Liver (tissue), 9 donors: ENCODE measurements around the gene LRRC15. TPM values are rescaled to one million over a fixed set of nuclear protein-coding genes. Genes with fewer than 3 reads are reported as not detected.

ENCODE experiments used
- DNase-seq: peaks from one replicate; pipeline ENCODE4 v3.0.0-alpha.2; 2017; ENCODE audit warnings: low spot score
- H3K27ac ChIP-seq, 2 donors: one replicate each; pipeline ENCODE4 v1.7.0; 2013; ENCODE audit warnings: inconsistent platforms in 2 of 2, low read length in 2 of 2, control low read depth in 1 of 2, low read depth in 1 of 2, mild to moderate bottlenecking in 1 of 2
- H3K27me3 ChIP-seq, 4 donors: one replicate each; pipeline versions ENCODE4 v1.6.1 to v1.7.0; 2013; ENCODE audit warnings: low read length in 3 of 4, inconsistent platforms in 1 of 4, mild to moderate bottlenecking in 1 of 4, moderate library complexity in 1 of 4; ENCODE audit not compliant: control insufficient read depth in 4 of 4, insufficient read depth in 4 of 4
- H3K36me3 ChIP-seq, 4 donors: one replicate each; pipeline versions ENCODE4 v1.6.1 to v1.7.0; 2013; ENCODE audit warnings: low read length in 3 of 4, mild to moderate bottlenecking in 3 of 4, low read depth in 1 of 4, moderate library complexity in 1 of 4; ENCODE audit not compliant: control insufficient read depth in 4 of 4, insufficient read depth in 3 of 4
- H3K4me1 ChIP-seq, 4 donors: one replicate each; pipeline versions ENCODE4 v1.6.1 to v1.7.0; 2013; ENCODE audit warnings: low read length in 3 of 4, mild to moderate bottlenecking in 3 of 4, moderate library complexity in 1 of 4; ENCODE audit not compliant: control insufficient read depth in 4 of 4, insufficient read depth in 4 of 4
- H3K4me3 ChIP-seq, 3 donors: one replicate each; pipeline versions ENCODE4 v1.6.1 to v1.7.0; 2013; ENCODE audit warnings: low read length in 3 of 3, control low read depth in 1 of 3, low read depth in 1 of 3, mild to moderate bottlenecking in 1 of 3
- H3K9ac ChIP-seq, 2 donors: one replicate each; pipeline ENCODE4 v1.7.0; 2013; ENCODE audit warnings: low read length in 2 of 2, mild to moderate bottlenecking in 2 of 2, moderate library complexity in 2 of 2, control low read depth in 1 of 2, low read depth in 1 of 2
- H3K9me3 ChIP-seq, 4 donors: one replicate each; pipeline versions ENCODE4 v1.6.1 to v1.7.0; 2013; ENCODE audit warnings: low read length in 3 of 4; ENCODE audit not compliant: control insufficient read depth in 4 of 4
- EGR1 ChIP-seq, 2 donors: IDR thresholded peaks; 2 replicates each; pipeline ENCODE4 v1.6.1; 2016 to 2018; ENCODE audit warnings: antibody characterized with exemption in 2 of 2, low read depth in 2 of 2
- FOXA1 ChIP-seq: IDR thresholded peaks from 2 replicates; pipeline ENCODE4 v1.6.1; 2016; ENCODE audit warnings: antibody characterized with exemption
- FOXA2 ChIP-seq: IDR thresholded peaks from 2 replicates; pipeline ENCODE4 v1.6.1; 2016; ENCODE audit warnings: antibody characterized with exemption
- GABPA ChIP-seq, 2 donors: IDR thresholded peaks in 1 of 2; conservative IDR thresholded peaks in 1 of 2; 2 replicates each; pipeline ENCODE4 v1.6.1; 2016; ENCODE audit warnings: antibody characterized with exemption in 2 of 2, mild to moderate bottlenecking in 1 of 2, moderate library complexity in 1 of 2
- HNF4A ChIP-seq, 2 donors: conservative IDR thresholded peaks; 2 replicates each; pipeline ENCODE4 v1.6.1; 2016; ENCODE audit warnings: antibody characterized with exemption in 2 of 2, mild to moderate bottlenecking in 2 of 2
- HNF4G ChIP-seq: IDR thresholded peaks from 2 replicates; pipeline ENCODE4 v1.6.1; 2016; ENCODE audit warnings: antibody characterized with exemption
- JUND ChIP-seq, 2 donors: IDR thresholded peaks; 2 replicates each; pipeline ENCODE4 v1.6.1; 2016; ENCODE audit warnings: antibody characterized with exemption in 2 of 2
- NR2F2 ChIP-seq: IDR thresholded peaks from 2 replicates; pipeline ENCODE4 v1.6.1; 2016; ENCODE audit warnings: antibody characterized with exemption
- RAD21 ChIP-seq, 2 donors: IDR thresholded peaks; 2 replicates each; pipeline ENCODE4 v1.6.1; 2016; ENCODE audit warnings: antibody characterized with exemption in 2 of 2, mild to moderate bottlenecking in 2 of 2
- RXRA ChIP-seq, 2 donors: IDR thresholded peaks; 2 replicates each; pipeline ENCODE4 v1.6.1; 2017 to 2018; ENCODE audit warnings: antibody characterized with exemption in 2 of 2, mild to moderate bottlenecking in 1 of 2
- SP1 ChIP-seq: IDR thresholded peaks from 2 replicates; pipeline ENCODE4 v1.6.1; 2018; ENCODE audit warnings: antibody characterized with exemption, mild to moderate bottlenecking
- TAF1 ChIP-seq: conservative IDR thresholded peaks from 2 replicates; pipeline ENCODE4 v1.6.1; 2016; ENCODE audit warnings: antibody characterized with exemption, mild to moderate bottlenecking
- YY1 ChIP-seq: IDR thresholded peaks from 2 replicates; pipeline ENCODE4 v1.6.1; 2016; ENCODE audit warnings: antibody characterized with exemption, mild to moderate bottlenecking
- ZBTB33 ChIP-seq: IDR thresholded peaks from 2 replicates; pipeline ENCODE4 v1.6.1; 2016; ENCODE audit warnings: antibody characterized with exemption
- WGBS: extraction: QIAGEN DNeasy Blood & Tissue Kit; methylation state at CpG from one replicate; pipeline ENCODE4 v1.1.7; 2013; 5-methylcytosine and 5-hydroxymethylcytosine counted together
- polyA plus RNA-seq, 2 donors: library from polyadenylated mRNA; stranded (reverse) in 1 of 2; unstranded in 1 of 2; fragments of 200-250 nt in 1 of 2; fragments of >200 nt in 1 of 2; fragmentation: Nextera tagmentation in 1 of 2; extraction: Ambion mirVana in 1 of 2; gene quantifications; one replicate each; pipeline versions ENCODE4 v1.2.1 to v1.2.3, GENCODE V29; 2013 to 2015
- total RNA-seq, 2 donors: library from RNA; depleted of rRNA; stranded (reverse); fragments of >200 nt; gene quantifications; one replicate each; pipeline ENCODE4 v1.2.3, GENCODE V29; 2014
- TF ChIP-seq, protein P1 (sequence below): IDR thresholded peaks from 2 replicates; pipeline ENCODE4 v1.6.1; 2016; ENCODE audit warnings: antibody characterized with exemption
- TF ChIP-seq, protein P2 (sequence below): fragments of 150-350 bp; IDR thresholded peaks from 2 replicates; pipeline ENCODE4 v1.5.1; 2017; ENCODE audit warnings: improper control_type of control experiment, low read depth, low read length; ENCODE audit not compliant: missing input control
- TF ChIP-seq, protein P3 (sequence below): IDR thresholded peaks from 2 replicates; pipeline ENCODE4 v1.6.1; 2016; ENCODE audit warnings: antibody characterized with exemption, mild to moderate bottlenecking
- donor health status: healthy.
- donor health status: healthy.
- donor health status: healthy.
- donor health status: healthy.
- donor health status: healthy.

Gene LRRC15
- total and polyA plus RNA-seq, 4 donors: 0.03 to 0.08 (median 0.05) TPM; not detected in 1

GRCh38 chr3:194381460-194381875 is 11.9 kb upstream of the LRRC15 start:
- TF ChIP-seq YY1: no peak
- no peak for TF ChIP-seq GABPA (IDR thresholded peaks at IDR 0.05 in 1 of 2, conservative IDR thresholded peaks at IDR 0.05 in 1 of 2)
- no peak for TF ChIP-seq HNF4G
- no peak for TF ChIP-seq HNF4A (conservative IDR thresholded peaks at IDR 0.05)
- TF ChIP-seq, protein P1, sequence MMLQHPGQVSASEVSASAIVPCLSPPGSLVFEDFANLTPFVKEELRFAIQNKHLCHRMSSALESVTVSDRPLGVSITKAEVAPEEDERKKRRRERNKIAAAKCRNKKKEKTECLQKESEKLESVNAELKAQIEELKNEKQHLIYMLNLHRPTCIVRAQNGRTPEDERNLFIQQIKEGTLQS: no peak
- no peak for TF ChIP-seq FOXA1
- TF ChIP-seq TAF1: no peak
- TF ChIP-seq JUND (IDR thresholded peaks at IDR 0.05): no peak
- TF ChIP-seq EGR1 (IDR thresholded peaks at IDR 0.05; ENCODE audit: low read depth in 2 of 2): no peak
- TF ChIP-seq SP1: no peak
- TF ChIP-seq, protein P2, sequence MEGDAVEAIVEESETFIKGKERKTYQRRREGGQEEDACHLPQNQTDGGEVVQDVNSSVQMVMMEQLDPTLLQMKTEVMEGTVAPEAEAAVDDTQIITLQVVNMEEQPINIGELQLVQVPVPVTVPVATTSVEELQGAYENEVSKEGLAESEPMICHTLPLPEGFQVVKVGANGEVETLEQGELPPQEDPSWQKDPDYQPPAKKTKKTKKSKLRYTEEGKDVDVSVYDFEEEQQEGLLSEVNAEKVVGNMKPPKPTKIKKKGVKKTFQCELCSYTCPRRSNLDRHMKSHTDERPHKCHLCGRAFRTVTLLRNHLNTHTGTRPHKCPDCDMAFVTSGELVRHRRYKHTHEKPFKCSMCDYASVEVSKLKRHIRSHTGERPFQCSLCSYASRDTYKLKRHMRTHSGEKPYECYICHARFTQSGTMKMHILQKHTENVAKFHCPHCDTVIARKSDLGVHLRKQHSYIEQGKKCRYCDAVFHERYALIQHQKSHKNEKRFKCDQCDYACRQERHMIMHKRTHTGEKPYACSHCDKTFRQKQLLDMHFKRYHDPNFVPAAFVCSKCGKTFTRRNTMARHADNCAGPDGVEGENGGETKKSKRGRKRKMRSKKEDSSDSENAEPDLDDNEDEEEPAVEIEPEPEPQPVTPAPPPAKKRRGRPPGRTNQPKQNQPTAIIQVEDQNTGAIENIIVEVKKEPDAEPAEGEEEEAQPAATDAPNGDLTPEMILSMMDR: no peak
- no peak for TF ChIP-seq FOXA2
- TF ChIP-seq ZBTB33: no peak
- TF ChIP-seq, protein P3, sequence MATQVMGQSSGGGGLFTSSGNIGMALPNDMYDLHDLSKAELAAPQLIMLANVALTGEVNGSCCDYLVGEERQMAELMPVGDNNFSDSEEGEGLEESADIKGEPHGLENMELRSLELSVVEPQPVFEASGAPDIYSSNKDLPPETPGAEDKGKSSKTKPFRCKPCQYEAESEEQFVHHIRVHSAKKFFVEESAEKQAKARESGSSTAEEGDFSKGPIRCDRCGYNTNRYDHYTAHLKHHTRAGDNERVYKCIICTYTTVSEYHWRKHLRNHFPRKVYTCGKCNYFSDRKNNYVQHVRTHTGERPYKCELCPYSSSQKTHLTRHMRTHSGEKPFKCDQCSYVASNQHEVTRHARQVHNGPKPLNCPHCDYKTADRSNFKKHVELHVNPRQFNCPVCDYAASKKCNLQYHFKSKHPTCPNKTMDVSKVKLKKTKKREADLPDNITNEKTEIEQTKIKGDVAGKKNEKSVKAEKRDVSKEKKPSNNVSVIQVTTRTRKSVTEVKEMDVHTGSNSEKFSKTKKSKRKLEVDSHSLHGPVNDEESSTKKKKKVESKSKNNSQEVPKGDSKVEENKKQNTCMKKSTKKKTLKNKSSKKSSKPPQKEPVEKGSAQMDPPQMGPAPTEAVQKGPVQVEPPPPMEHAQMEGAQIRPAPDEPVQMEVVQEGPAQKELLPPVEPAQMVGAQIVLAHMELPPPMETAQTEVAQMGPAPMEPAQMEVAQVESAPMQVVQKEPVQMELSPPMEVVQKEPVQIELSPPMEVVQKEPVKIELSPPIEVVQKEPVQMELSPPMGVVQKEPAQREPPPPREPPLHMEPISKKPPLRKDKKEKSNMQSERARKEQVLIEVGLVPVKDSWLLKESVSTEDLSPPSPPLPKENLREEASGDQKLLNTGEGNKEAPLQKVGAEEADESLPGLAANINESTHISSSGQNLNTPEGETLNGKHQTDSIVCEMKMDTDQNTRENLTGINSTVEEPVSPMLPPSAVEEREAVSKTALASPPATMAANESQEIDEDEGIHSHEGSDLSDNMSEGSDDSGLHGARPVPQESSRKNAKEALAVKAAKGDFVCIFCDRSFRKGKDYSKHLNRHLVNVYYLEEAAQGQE: no peak
- no peak overlapping the region for H3K4me3 ChIP-seq
- no peak overlapping the region for H3K9ac ChIP-seq
- H3K27me3 ChIP-seq: peaks cover 0 to 2% (median 0%) of the 10 kb centered on the region in 4 donors
- no peaks in the 10 kb centered on the region for H3K4me1 ChIP-seq
- 76% methylated on average over 17 of the region's 17 CpGs for WGBS
- DNase-seq: no peak
- no peak overlapping the region for H3K27ac ChIP-seq
- H3K36me3 ChIP-seq: no peaks in the 10 kb centered on the region
- no peaks in the 10 kb centered on the region for H3K9me3 ChIP-seq

DNA sequence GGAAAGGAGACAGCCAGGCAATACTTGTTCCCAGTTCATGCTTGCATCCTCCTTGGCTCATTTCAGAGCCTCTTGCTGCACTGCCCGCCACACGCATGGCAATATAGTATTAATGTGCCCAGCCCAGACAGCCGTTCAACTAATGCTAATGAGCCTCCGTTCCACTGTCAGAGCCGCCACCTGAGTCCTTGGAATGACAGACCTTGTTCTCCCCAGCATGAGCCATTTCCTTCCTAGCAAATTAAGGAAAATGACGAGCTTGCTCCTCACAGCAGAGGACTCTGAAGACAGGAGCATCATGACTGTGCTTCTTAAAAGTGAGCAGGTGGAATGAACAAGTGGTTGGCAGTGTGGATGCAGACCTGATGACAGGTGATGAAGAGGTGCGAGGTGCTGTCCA is 10.8 kb upstream of the LRRC15 start:
- Histone ChIP-seq H3K9ac (no peak overlapping the region), H3K4me3 (no peak overlapping the region), H3K27ac (no peak overlapping the region), H3K9me3 (no peaks in the 10 kb centered on the region), H3K27me3 (peaks cover 0 to 2% (median 0%) of the 10 kb centered on the region in 4 donors), H3K4me1 (no peaks in the 10 kb centered on the region), H3K36me3 (no peaks in the 10 kb centered on the region)
- WGBS: 91% methylated on average over 7 of the region's 7 CpGs
- DNase-seq: no peak
- TF ChIP-seq, protein P2: no peak
- TF ChIP-seq HNF4G: no peak
- no peak for TF ChIP-seq RXRA (IDR thresholded peaks at IDR 0.05)
- no peak for TF ChIP-seq TAF1
- TF ChIP-seq FOXA2: no peak
- TF ChIP-seq SP1: no peak
- no peak for TF ChIP-seq HNF4A (conservative IDR thresholded peaks at IDR 0.05)
- TF ChIP-seq, protein P1: no peak
- TF ChIP-seq NR2F2: no peak
- no peak for TF ChIP-seq FOXA1
- TF ChIP-seq RAD21 (IDR thresholded peaks at IDR 0.05): no peak
- no peak for TF ChIP-seq ZBTB33
